NCI-H82 (cell line): ENCODE data around the gene VPS4A.
A peak's percentile ranks its signal among the peaks of the same experiment; 100 is the strongest.
"Not testable (repeated sequence)": the region's sequence is repeated elsewhere in the genome, so short reads cannot be mapped to it uniquely, and the experiment has no call there.

Source experiments
- DNase-seq: peaks from one replicate; lab custom pipeline; 2025; lab: John Stamatoyannopoulos, UW

The VPS4A gene

GRCh38 chr16:69327585-69328310, 16.6 kb downstream of the VPS4A start:
- no peak for DNase-seq

- DNase-seq: peak; percentile 30
Measured at GRCh38 chr16:69328854-69329316, 17.7 kb downstream of the VPS4A start.

GRCh38 chr16:69329369-69330285, 18.5 kb downstream of the VPS4A start:
- DNase-seq: no peak

GRCh38 chr16:69330286-69331109, 19.3 kb downstream of the VPS4A start, which contains the start of gene PDF:
Gene PDF (minus strand): TSS chr16:69330588. CDS start chr16:69330570, 18 bp downstream.
- peak; percentile 95 for DNase-seq

GRCh38 chr16:69334696-69335095, 23.5 kb downstream of the VPS4A start:
- no peak for DNase-seq

GRCh38 chr16:69338557-69339288, 27.6 kb downstream of the VPS4A start:
- peak; percentile 14 for DNase-seq

- peak; percentile 99 for DNase-seq
Measured at GRCh38 chr16:69339289-69340094, 28.3 kb downstream of the VPS4A start, which contains the start of the genes COG8 and NIP7. Gene COG8 (minus strand): TSS chr16:69339564. CDS start chr16:69339552, 12 bp downstream. Gene NIP7 (plus strand): TSS chr16:69339772. CDS start chr16:69339830, 58 bp downstream.

- peak; percentile 31 for DNase-seq
Measured at GRCh38 chr16:69340095-69340644, 29.0 kb downstream of the VPS4A start.

GRCh38 chr16:69344171-69344570, 33.0 kb downstream of the VPS4A start:
- no peak for DNase-seq

GRCh38 chr16:69345923-69346322, 34.8 kb downstream of the VPS4A start:
- DNase-seq: no peak

GRCh38 chr16:69346683-69347082, 35.5 kb downstream of the VPS4A start:
- no peak for DNase-seq

- no peak for DNase-seq
Measured at GRCh38 chr16:69348222-69348621, 37.1 kb downstream of the VPS4A start.

- no peak for DNase-seq
Measured at GRCh38 chr16:69349536-69349935, 38.4 kb downstream of the VPS4A start.

GRCh38 chr16:69350536-69351133, 39.5 kb downstream of the VPS4A start:
- no peak for DNase-seq

GRCh38 chr16:69351309-69352027, 40.3 kb downstream of the VPS4A start, which contains the start of gene TMED6:
Gene TMED6 (minus strand): TSS chr16:69351786. CDS start chr16:69351753, 33 bp downstream.
- DNase-seq: peak; percentile 65

- DNase-seq: not testable (repeated sequence)
Measured at GRCh38 chr16:69360070-69360469, 48.9 kb downstream of the VPS4A start.

- DNase-seq: no peak
Measured at GRCh38 chr16:69363281-69363717, 52.1 kb downstream of the VPS4A start.

- no peak for DNase-seq
Measured at GRCh38 chr16:69364088-69364487, 52.9 kb downstream of the VPS4A start.
